ENCODE data around the gene DNAJB1.
A peak's percentile ranks its signal among the peaks of the same experiment; 100 is the strongest.
"Not testable (repeated sequence)": the region's sequence is repeated elsewhere in the genome, so short reads cannot be mapped to it uniquely, and the experiment has no call there.

Gene DNAJB1

DNA sequence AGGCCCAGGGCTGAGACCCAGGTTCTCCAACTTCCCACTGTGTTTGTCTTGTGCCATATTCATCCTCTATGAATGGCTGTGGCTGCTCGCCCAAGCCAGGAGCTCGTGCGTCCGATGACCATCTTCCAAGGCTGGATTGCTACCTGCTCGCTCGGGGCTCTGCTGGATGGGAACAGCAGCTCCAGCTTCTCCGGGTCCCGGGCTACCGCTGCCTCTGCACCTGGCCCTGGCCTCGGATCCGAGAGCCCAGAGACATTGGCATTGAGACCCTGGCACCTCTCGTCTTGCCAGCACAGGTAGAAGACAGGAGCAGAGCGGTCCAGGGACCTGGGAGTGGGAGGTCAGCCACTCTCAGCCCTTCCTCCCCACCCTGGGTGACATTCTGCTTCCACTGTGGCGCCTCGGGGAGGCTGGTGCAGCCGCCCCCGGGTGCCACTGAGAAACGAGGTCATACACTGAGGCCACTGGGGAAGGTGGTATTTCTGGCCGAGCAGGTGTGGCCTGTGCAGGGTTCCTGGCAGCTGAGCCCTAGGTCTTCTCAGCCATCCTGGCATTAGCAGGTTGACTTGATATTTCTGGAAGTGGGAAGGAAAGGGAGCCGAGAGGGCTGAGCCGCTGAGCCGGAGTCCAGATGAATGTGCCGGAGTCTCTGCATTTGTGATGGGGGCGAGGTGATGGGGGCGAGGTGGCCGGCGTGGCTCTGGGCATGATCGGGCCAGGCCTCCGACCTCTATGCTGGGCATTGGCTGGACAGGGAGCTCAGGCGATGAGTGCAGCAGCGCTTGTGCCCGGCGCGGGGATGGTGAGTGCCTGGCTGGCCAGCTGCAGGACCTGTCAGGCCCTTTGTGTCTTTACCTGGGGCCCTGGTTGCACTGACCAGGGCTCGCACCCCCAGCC lies 35.1 kb upstream of the DNAJB1 start:
- DNase-seq (ENCODE audit: low read depth, low spot score) = no peak

DNA sequence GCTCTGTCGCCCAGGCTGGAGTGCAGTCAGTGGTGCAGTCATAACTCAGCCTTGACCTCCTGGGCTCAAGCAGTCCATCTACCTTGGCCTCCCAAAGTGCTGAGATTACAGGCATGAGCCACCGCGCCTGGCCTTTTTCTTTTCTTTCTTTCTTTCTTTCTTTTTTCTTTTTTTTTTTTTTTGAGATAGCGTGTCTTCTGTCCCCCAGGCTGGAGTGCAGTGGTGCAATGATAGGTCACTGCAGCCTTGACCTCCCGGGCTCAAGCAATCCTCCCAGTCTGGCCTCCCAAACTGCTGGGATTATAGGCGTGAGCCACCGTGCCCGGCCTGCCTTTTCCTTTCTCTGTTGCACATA lies 33.8 kb upstream of the DNAJB1 start:
- DNase-seq (ENCODE audit: low read depth, low spot score) = not testable (repeated sequence)

DNA sequence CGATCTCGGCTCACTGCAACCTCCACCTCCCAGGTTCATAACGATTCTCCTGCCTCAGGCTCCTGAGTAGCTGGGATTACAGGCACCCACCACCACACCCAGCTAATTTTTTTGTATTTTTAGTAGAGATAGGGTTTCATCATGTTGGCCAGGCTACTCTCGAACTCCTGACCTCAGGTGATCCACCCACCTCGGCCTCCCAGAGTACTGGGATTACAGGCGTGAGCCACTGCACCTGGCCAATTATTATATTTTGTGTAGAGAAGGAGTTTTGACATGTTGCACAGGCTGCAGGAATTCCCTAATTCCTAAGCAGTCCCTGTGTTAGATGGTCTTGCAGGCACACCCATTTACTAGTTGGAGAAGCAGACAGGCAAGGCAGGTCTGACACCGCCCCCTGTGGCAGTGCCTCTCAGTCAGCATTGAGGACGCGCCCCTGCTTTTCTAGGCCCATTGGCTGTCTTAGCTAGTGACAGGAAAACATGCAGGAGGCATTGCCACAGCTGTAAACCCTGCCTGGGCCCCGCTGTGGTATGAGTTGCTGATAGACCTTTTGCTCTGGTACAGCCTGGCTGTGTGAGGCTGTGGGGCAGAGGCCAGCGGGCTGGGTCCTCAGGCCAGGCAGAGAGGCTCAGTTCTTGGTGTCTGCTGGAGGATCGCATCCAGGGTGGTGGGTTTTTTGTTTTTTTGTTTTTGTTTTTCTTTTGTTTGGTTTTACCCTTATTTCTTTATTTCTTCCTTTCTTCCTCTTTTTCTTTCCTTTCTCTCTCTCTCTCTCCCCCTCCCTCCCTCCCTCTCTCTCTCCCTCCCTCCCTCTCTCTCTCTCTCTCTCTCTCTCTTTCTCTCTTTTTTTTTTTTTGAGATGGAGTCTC lies 33.2 kb upstream of the DNAJB1 start:
- peak; percentile 45 for DNase-seq (ENCODE audit: low read depth, low spot score)

DNA sequence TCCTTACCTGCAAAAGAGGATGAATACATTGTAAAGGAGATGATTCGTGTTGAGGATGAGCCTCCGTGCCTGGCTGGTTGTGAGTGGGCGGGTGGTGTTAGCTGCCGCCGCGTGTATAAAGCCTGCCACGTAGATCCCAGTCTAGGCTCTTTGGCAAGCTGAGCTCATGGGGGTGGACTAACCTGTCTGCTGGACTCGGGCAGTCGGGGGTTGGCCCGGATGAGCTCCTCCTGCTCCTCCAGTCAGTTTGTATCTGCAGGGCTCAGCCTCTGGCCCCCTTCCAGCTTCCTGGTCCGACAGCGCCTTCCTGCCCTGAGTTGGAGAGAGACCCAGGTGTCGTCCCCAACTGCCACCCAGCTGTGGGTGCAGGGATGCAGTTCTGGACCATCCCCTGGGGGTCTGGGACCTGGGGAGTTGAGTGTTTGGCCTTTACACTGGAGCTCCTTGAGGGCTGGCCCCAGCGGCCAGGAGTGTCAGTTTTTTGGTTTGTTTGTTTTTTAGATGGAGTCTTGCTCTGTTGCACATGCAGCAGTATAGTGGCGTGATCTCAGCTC lies 32.1 kb upstream of the DNAJB1 start:
- DNase-seq (ENCODE audit: low read depth, low spot score) = no peak

DNA sequence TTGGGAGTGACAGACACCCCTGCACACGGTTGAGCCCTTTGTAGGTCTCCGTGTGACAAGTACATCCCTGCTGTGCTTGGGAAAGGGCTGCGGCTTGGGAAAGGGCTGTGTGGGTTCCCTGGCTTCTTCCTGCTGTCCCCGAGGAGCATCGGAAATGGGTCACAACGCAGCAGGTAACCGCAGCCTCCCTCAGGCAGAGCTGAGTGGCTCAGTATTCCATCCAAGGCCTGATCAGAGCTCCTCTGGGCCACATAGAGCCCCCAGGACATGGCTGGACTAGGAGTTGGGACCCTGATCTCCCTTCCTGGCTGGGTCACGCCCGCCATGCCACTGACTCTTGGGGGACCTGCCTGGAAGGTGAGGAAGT lies 27.5 kb upstream of the DNAJB1 start:
- no peak for DNase-seq (ENCODE audit: low read depth, low spot score)

DNA sequence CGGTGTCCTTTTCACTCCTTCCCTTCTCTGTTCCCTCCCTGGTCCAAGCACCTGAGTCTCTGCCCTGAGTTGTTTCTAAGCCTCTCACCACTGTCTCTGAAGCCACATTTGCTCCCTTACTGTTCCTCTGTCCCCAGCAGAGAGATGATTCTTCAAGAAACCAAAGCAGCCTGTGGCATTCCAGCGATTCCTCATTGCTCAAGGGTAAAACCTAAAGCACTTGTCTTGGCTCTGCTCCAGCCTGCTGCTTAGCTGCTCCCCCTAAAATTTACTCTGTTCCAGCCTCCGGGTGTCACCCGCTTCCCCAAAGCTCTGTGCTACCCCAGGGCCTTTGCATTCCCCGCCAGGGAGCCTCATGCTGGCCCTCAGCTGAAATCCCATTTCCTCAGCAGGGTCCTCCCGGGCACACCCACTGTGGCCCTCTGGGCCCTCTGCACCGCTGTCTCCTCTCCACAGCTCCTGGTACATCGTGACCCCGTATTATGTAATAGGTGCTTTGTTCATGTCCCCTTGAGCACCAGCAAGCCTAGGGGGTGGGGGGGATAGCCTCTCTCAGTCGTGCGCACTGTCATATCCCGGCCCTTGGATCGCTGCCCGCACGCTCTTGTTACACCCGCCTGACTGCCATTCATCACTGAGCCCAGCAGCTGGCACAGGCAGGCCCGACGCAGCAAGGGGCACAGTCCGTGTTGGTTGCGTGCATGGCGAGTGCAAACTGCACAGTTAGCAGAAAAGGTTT lies 26.9 kb upstream of the DNAJB1 start:
- peak; percentile 78 for DNase-seq (ENCODE audit: low read depth, low spot score)

DNA sequence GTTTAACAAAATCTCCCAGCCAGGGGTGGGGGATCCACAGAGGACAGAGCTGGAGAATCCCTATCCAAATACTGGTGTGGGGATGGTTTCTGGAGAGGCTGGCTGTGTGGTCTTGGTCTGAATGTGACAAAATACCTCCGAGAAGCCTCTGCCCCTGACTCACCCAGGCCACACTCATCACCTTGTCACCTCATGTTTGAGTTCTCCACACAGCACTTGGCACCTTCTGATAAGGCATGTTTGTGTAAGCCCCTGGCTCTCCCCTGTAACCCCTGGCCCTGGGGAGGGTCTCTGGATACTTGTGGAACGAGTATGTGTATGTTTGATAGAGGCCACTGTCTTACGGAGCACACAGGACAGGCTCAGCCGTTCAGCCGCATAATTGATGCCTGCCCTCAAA lies 25.9 kb upstream of the DNAJB1 start:
- DNase-seq (ENCODE audit: low read depth, low spot score) = no peak

DNA sequence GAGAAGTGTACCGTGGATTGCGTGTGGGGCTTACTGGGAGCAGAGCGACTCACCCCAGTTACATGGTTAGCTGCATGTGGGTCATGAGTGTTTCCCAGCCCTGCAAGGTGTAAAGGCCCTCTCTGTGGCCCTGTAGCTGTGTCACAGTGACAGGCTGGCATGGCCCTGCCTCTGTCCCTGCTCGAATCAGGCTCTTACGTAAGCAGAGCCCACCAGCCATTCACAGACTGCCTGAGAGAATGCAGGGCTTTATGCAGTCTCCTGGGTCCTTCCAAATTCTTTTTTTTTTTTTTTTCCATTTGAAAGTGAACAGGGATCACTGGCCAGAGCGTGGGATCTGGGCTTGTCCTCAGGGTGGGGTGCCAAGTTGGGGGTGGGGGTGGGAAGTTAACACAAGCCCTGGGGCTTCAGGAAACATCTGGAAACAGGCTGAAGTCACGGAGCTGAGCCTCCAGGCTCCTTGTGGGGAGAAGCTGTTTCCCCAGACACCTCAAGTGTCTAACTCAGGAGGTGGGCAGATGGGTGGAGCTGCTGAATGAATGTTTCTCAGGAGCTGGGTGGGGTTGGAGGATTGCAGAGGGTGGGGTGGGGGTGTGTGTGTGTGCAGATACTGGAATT lies 24.6 kb upstream of the DNAJB1 start:
- DNase-seq (ENCODE audit: low read depth, low spot score) = no peak

DNA sequence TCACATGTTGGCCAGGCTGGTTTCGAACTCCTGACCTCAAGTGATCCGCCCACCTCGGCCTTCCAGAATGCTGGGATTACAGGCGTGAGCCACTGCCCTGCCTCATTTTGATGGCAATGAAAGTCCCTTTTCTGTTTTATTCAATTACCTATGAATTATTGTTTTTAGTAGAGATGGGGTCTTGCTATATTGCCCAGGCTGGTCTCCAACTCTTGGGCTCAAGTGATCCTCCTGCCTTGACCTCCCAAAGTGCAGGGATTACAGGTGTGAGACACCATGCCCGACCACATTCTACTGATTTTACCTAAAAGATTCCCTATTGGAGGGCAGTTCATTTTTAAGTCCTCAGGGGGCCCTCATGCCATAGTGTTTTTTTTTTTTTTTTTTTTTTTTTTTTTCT lies 23.8 kb upstream of the DNAJB1 start:
- not testable (repeated sequence) for DNase-seq (ENCODE audit: low read depth, low spot score)

DNA sequence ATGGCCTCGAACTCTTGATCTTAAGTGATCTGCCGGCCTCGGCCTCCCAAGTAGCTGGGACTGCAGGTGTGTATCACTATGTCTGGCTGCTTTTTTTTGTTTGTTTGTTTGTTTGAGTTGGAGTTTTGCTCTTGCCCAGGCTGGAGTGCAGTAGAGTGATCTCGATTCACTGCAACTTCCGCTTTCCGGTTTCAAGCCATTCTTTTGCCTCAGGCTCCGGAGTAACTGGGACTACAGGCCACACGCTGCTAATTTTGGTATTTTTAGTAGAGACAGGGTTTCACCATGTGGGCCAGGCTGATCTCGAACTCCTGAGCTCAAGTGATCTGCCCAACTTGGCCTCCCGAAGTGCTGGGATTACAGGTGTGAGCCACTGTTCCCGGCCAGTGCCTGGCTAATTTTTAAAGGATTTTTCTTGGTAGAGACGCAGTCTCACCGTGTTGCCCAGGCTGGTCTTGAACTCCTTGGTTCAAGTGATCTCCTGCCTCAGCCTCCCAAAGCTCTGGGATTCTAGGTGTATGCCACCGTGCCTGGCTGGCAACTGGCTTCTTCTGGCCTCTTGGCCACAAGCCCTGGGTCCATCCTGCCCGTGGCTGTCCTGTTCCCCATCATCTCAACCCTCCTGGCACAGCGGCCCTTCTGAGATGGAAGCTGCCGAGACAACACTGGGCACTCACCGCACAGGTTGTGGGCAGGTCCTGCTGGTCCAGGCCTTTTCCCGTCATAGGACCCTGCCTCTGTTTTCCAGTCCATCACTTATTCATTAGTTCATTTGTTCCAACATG lies 22.7 kb upstream of the DNAJB1 start:
- DNase-seq (ENCODE audit: low read depth, low spot score) = no peak

DNA sequence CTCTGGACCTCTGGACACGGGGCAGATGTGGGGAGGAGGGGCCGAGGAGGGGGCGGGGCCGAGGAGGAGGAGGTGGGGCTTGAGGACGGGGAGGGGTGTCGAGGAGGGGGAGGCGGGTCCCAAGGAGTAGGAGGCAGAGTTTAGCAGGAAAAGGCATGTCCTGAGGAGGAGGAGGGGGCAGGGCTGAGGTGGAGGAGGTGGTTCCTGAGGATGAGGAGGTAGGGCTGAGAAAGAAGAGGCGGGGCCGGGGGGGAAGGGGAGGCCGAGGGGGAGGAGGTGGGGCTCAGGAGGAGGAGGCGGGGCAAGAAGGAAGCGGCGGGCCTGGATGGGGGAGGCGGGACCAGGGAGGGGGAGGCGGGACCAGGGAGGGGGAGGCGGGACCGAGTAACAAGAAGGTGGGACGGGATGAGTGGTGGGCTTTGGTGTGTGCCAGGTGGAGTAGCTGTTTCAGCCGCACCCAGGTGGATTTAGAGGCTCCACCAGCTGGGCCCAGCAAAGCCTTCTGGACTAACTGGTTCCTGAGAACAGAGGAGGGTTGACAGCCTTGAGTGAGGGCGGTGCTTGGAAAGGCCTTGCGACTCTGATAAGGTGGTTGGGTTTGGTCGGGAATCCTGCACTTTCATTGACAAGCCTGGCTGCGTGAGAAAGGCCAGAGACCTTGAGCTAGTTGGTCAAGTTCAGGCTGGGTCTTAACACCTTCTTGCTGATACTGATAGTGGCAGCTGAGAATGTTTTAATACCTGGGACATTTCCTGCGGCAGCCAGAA lies 18.9 kb upstream of the DNAJB1 start:
- DNase-seq (ENCODE audit: low read depth, low spot score) = peak; percentile 38

DNA sequence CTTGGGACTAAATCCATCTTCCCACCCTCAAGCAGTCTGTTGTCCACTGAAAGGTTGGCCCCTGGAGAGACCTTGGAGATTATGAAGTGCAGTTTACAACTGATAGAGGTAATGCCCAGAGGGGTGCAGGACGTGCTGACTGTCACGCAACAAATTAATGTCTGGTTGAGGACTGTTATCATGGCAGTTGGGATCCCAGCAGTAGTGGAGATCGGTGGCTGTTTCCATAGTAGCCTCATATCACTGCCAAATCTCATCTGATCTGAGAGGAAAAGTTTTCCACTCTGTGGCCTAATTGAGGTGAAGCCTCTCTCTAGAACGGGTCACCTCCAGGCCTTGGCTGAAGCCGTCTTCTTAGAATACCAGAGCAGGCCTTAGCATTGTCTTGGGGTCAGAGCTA lies 15.3 kb upstream of the DNAJB1 start:
- no peak for DNase-seq (ENCODE audit: low read depth, low spot score)

DNA sequence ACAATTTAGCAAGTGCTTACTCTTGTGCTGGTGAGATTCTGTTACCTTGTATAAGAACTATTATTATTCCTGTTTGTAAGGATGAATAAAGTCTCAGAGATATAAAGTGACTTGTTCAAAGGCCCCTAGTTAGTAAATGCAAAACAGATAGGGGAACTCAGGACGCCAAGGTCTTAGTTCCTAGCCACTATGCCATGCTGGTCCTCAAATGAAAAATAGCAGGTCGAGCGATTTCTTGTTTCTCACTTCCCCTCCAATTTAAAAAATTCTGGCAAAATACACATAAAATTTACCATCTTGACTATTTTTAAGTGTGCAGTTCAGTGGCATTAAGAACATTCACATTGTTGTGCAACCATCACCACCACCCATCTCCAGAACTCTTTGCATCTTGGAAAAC lies 12.3 kb upstream of the DNAJB1 start:
- DNase-seq (ENCODE audit: low read depth, low spot score) = no peak

DNA sequence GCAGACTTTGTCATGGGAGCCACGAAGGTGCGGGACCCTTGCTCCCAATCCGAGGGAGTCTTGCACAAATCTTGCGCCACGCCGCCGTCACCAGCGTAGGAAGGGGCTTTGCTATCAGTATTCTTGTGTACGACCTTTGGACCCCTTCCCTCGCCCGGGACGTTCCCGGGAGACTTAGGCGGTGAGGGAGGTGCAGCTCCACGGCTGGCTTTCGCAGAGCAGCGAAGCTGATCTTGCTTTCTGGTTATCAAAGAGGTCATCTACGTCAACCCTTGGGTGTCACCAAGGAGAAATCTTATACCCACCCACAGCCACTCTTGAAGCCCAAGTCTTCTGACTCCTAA lies 11.8 kb upstream of the DNAJB1 start:
- DNase-seq (ENCODE audit: low read depth, low spot score) = no peak

DNA sequence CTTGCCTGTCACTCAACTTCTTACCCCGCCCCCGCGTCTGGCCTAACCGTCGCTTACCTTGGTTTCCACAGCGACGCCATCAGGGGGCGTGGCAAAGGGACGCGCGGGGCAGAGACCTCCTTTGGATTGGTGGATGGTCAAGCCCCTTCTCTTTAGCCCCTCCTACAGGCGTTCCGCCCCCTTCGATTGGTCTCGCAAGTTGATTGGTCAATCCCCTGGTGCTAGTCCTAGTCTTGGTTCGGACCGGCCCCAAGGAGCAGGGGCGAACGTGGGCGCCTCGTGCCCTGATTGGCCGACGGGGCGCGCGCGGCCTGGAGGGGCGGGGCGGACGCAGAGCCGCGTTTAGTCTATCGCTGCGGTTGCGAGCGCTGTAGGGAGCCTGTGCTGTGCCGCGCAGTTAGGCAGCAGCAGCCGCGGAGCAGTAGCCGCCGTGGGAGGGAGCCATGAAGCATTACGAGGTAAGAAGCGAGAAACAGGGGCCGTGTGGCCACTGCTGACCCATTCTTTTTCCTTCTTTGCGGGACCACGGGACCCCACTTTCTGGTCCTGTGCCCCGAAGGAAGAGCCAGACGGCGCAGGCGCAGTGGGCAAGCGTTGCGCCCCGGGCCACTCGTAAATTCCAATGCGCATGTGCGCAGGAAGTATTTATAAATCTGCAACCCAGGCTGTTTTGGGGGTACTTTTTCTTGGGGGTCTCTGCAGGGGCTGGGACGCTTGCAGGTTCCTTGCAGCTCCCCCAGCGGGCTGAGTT lies 11.2 kb upstream of the DNAJB1 start, which contains the start of gene TECR:
TSS of gene TECR (plus strand) at position 341 of the 751 bp plus-strand sequence. CDS start at position 444, 103 bp downstream.
- DNase-seq (ENCODE audit: low read depth, low spot score) = peak; percentile 100

DNA sequence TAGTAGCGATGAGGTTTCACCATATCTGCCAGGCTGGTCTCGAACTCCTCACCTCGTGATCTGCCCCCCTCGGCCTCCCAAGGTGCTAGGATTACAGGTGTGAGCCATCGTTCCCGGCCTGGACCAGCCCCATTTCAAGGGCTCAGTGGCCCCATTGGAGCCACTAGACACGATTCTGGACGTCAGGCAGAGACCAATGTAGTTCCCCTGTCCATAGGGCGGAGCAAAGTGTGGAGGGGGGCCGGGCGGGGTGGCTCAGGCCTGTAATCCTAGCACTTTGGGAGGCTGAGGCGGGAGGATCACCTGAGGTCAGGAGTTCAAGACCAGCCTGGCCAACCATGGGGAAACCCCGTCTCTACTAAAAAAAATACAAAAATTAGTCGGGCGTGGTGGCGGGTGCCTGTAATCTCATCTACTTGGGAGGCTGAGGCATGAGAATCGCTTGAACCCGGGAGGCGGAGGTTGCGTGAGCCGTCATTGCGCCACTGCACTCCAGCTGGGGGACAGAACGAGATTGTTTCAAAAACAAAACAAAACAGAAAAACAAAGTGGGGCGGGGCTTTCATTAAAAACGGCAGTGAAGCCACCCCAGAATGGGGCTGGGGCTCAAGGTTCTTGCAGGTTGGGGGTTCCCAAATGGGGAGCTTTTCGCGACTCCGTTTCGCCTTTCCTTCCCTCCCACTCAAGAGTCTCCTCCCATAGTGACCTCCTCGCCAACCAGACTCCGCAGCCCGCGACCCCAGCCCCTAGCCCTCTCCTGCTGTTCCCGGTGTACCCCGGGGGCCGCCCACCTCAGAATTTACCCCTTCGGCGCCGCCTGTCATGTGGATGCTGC lies 10.4 kb upstream of the DNAJB1 start:
- DNase-seq (ENCODE audit: low read depth, low spot score) = no peak

DNA sequence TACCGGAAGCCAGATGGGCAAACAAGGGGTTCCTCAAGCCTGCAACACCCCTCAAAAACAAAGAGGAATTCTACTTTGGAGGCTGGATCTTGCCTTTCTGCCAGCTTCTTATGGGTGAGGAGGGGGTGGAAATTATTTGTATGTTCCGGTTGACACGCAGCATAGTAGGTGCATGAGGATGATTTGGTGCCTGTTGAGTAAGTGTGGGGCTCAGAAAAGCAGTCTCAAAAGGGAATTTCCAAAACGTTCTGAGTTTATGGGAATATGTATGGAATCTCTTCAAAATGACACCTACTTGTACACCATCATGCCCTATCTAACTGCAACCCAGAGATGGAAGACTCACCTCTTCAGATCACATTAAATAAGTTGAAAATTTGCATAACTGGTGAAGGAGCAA lies 8.2 kb upstream of the DNAJB1 start:
- DNase-seq (ENCODE audit: low read depth, low spot score) = no peak

DNA sequence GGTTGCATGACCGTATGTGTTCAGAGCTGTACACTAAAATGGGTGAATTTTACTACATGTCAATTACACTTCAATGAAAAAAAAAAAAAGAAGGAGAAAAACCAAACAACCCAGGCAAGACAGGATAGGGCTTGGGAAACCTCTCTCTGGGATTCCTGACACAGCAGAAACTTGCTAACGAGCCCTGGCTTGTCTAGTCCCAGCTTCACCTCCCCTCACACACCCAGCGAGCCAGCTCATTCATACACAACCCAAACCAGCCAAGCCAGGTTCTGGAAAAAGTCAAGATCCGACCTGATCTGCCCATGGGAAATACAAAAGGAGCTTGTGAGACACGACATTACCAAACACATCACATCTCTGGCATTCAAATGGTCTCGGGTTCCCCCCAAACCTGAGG lies 7.5 kb upstream of the DNAJB1 start:
- DNase-seq (ENCODE audit: low read depth, low spot score) = no peak
